HepG2 (cell line): ENCODE data around the gene PRPSAP1. TPM values are rescaled to one million over a fixed set of nuclear protein-coding genes. Genes with fewer than 3 reads are reported as not detected.

ENCODE experiments used
- AHR ChIP-seq: IDR thresholded peaks from 2 replicates; pipeline ENCODE4 v1.6.1; 2018; ENCODE audit warnings: missing genetic modification reagents, missing compliant biosample characterization
- ESRRA ChIP-seq: sonication (generic); formaldehyde crosslinking; IDR thresholded peaks from 2 replicates; pipeline ENCODE4 v1.5.1; 2020; ENCODE audit warnings: mild to moderate bottlenecking, low read depth, missing genetic modification reagents
- ISX ChIP-seq: sonication (generic); formaldehyde crosslinking; conservative IDR thresholded peaks from 2 replicates; pipeline ENCODE4 v1.5.0; 2020; ENCODE audit warnings: missing genetic modification reagents
- MBNL3 ChIP-seq: fragments of 250-450 bp; sonication (Bioruptor Pico); conservative IDR thresholded peaks from 2 replicates; pipeline ENCODE4 v1.8.0; 2022; ENCODE audit warnings: mild to moderate bottlenecking, inconsistent platforms
- NCOA5 ChIP-seq: sonication (generic); formaldehyde crosslinking; IDR thresholded peaks from 2 replicates; pipeline ENCODE4 v1.4.0; 2020; ENCODE audit warnings: missing genetic modification reagents
- RFX5 ChIP-seq: IDR thresholded peaks from 2 replicates; pipeline ENCODE4 v1.6.1; 2011; ENCODE audit warnings: low read depth, low read length, improper control_type of control experiment
- SMAD3 ChIP-seq: sonication (generic); formaldehyde crosslinking; IDR thresholded peaks from 2 replicates; pipeline ENCODE4 v1.4.0; 2020; ENCODE audit warnings: missing genetic modification reagents
- SSRP1 ChIP-seq: IDR thresholded peaks from 2 replicates; pipeline ENCODE4 v1.6.1; 2016; ENCODE audit warnings: control low read depth
- YEATS2 ChIP-seq: sonication (generic); formaldehyde crosslinking; IDR thresholded peaks from 2 replicates; pipeline ENCODE4 v1.4.0; 2020; ENCODE audit warnings: missing genetic modification reagents, borderline replicate concordance
- YY1 ChIP-seq: IDR thresholded peaks from 2 replicates; pipeline ENCODE4 v1.6.1; 2011; ENCODE audit warnings: low read length, low read depth, moderate library complexity, mild to moderate bottlenecking; ENCODE audit not compliant: insufficient read depth, insufficient replicate concordance
- ZBTB7A ChIP-seq: sonication (generic); formaldehyde crosslinking; IDR thresholded peaks from 2 replicates; pipeline ENCODE4 v1.8.0; 2022; ENCODE audit warnings: mild to moderate bottlenecking, missing genetic modification reagents
- ZC3H13 ChIP-seq: sonication (generic); formaldehyde crosslinking; IDR thresholded peaks from 2 replicates; pipeline ENCODE4 v1.8.1; 2023; ENCODE audit warnings: mild to moderate bottlenecking, missing genetic modification reagents, moderate library complexity
- ZFP36L2 ChIP-seq: sonication (generic); formaldehyde crosslinking; IDR thresholded peaks from 2 replicates; pipeline ENCODE4 v1.4.0; 2020; ENCODE audit warnings: missing genetic modification reagents
- ZNF354B ChIP-seq: sonication (generic); formaldehyde crosslinking; IDR thresholded peaks from 2 replicates; pipeline ENCODE4 v1.8.0; 2022; ENCODE audit warnings: mild to moderate bottlenecking, missing genetic modification reagents
- ZNF432 ChIP-seq: sonication (generic); formaldehyde crosslinking; IDR thresholded peaks from 2 replicates; pipeline ENCODE4 v1.5.0; 2020; ENCODE audit warnings: missing genetic modification reagents, mild to moderate bottlenecking, borderline replicate concordance
- ZNF605 ChIP-seq: sonication (generic); formaldehyde crosslinking; IDR thresholded peaks from 2 replicates; pipeline ENCODE4 v1.8.0; 2022; ENCODE audit warnings: mild to moderate bottlenecking, missing genetic modification reagents
- ZNF670 ChIP-seq: sonication (generic); formaldehyde crosslinking; IDR thresholded peaks from 2 replicates; pipeline ENCODE4 v1.8.0; 2022; ENCODE audit warnings: mild to moderate bottlenecking, missing genetic modification reagents, borderline replicate concordance
- ZNF740 ChIP-seq: sonication (generic); formaldehyde crosslinking; IDR thresholded peaks from 2 replicates; pipeline ENCODE4 v1.4.0; 2020; ENCODE audit warnings: missing genetic modification reagents
- ZNF816 ChIP-seq: sonication (generic); formaldehyde crosslinking; IDR thresholded peaks from 2 replicates; pipeline ENCODE4 v1.8.0; 2022; ENCODE audit warnings: missing genetic modification reagents, mild to moderate bottlenecking, borderline replicate concordance
- ZNF879 ChIP-seq: sonication (generic); formaldehyde crosslinking; IDR thresholded peaks from 2 replicates; pipeline ENCODE4 v1.8.1; 2023; ENCODE audit warnings: missing genetic modification reagents
- polyA plus RNA-seq, 8 experiments: library from polyadenylated mRNA; depleted of rRNA in 3 of 8; stranded (reverse) in 7 of 8; unstranded in 1 of 8; fragments of >200 nt; fragmentation: Illumina TruSeq in 4 of 8; extraction: Trizol in 4 of 8; gene quantifications; 2 replicates each; pipeline versions ENCODE4 v1.2.1 to v1.2.3, GENCODE V29; 2011 to 2016; ENCODE audit warnings: low read depth in 4 of 8, missing spikeins in 1 of 8, mixed read lengths in 1 of 8; ENCODE audit not compliant: insufficient read depth in 1 of 8
- total RNA-seq, 5 experiments: library from RNA; depleted of rRNA; stranded (reverse); fragments of >200 nt; fragmentation: Illumina TruSeq; extraction: Trizol; gene quantifications; 2 replicates each; pipeline ENCODE4 v1.2.3, GENCODE V29; 2016; ENCODE audit warnings: low read depth in 1 of 5
- TF ChIP-seq, protein P1 (sequence below): IDR thresholded peaks from 2 replicates; pipeline ENCODE4 v1.6.1; 2016; ENCODE audit warnings: missing genetic modification reagents, missing compliant biosample characterization
- TF ChIP-seq, protein P2 (sequence below): IDR thresholded peaks from 2 replicates; pipeline ENCODE4 v1.6.1; 2016; ENCODE audit warnings: mild to moderate bottlenecking
- TF ChIP-seq, protein P3 (sequence below): sonication (generic); formaldehyde crosslinking; IDR thresholded peaks from 2 replicates; pipeline ENCODE4 v1.9.0; 2021; ENCODE audit warnings: missing genetic modification reagents, mild to moderate bottlenecking, borderline replicate concordance
- TF ChIP-seq, protein P4 (sequence below): sonication (generic); formaldehyde crosslinking; IDR thresholded peaks from 2 replicates; pipeline ENCODE4 v1.4.0; 2020; ENCODE audit warnings: missing genetic modification reagents
- TF ChIP-seq, protein P5 (sequence below): sonication (generic); formaldehyde crosslinking; IDR thresholded peaks from 2 replicates; pipeline ENCODE4 v1.4.0; 2020; ENCODE audit warnings: missing genetic modification reagents, borderline replicate concordance

Gene PRPSAP1
- total and polyA plus RNA-seq, 2 of the 13 experiments (the other 11 are each of a cell fraction or from before 2014, with no cell fraction given) = 91.1 to 314 TPM

- TF ChIP-seq, protein P1, sequence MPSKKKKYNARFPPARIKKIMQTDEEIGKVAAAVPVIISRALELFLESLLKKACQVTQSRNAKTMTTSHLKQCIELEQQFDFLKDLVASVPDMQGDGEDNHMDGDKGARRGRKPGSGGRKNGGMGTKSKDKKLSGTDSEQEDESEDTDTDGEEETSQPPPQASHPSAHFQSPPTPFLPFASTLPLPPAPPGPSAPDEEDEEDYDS (CRISPR knock-in tag) = no peak
- TF ChIP-seq ZNF740 (CRISPR knock-in tag) = no peak
- TF ChIP-seq AHR (CRISPR knock-in tag) = no peak
- TF ChIP-seq, protein P2, sequence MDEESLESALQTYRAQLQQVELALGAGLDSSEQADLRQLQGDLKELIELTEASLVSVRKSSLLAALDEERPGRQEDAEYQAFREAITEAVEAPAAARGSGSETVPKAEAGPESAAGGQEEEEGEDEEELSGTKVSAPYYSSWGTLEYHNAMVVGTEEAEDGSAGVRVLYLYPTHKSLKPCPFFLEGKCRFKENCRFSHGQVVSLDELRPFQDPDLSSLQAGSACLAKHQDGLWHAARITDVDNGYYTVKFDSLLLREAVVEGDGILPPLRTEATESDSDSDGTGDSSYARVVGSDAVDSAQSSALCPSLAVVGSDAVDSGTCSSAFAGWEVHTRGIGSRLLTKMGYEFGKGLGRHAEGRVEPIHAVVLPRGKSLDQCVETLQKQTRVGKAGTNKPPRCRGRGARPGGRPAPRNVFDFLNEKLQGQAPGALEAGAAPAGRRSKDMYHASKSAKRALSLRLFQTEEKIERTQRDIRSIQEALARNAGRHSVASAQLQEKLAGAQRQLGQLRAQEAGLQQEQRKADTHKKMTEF (CRISPR knock-in tag) = no peak
- peak; percentile 75; the same call in 1 of the 2 replicates for TF ChIP-seq ZBTB7A (CRISPR knock-in tag)
- no peak for TF ChIP-seq ESRRA (CRISPR knock-in tag)
- TF ChIP-seq ISX = 0 out of 2 replicates have a peak, but pooled peaks have one; percentile 66
- TF ChIP-seq NCOA5 = no peak
- TF ChIP-seq, protein P3, sequence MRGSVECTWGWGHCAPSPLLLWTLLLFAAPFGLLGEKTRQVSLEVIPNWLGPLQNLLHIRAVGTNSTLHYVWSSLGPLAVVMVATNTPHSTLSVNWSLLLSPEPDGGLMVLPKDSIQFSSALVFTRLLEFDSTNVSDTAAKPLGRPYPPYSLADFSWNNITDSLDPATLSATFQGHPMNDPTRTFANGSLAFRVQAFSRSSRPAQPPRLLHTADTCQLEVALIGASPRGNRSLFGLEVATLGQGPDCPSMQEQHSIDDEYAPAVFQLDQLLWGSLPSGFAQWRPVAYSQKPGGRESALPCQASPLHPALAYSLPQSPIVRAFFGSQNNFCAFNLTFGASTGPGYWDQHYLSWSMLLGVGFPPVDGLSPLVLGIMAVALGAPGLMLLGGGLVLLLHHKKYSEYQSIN = no peak
- no peak for TF ChIP-seq ZNF879
- TF ChIP-seq ZFP36L2 (CRISPR knock-in tag) = no peak
- no peak for TF ChIP-seq RFX5
- TF ChIP-seq YEATS2 = no peak
- TF ChIP-seq ZNF432 = no peak
- TF ChIP-seq ZNF816 = peak; percentile 13; the same call in 1 of the 2 replicates
- TF ChIP-seq, protein P4, sequence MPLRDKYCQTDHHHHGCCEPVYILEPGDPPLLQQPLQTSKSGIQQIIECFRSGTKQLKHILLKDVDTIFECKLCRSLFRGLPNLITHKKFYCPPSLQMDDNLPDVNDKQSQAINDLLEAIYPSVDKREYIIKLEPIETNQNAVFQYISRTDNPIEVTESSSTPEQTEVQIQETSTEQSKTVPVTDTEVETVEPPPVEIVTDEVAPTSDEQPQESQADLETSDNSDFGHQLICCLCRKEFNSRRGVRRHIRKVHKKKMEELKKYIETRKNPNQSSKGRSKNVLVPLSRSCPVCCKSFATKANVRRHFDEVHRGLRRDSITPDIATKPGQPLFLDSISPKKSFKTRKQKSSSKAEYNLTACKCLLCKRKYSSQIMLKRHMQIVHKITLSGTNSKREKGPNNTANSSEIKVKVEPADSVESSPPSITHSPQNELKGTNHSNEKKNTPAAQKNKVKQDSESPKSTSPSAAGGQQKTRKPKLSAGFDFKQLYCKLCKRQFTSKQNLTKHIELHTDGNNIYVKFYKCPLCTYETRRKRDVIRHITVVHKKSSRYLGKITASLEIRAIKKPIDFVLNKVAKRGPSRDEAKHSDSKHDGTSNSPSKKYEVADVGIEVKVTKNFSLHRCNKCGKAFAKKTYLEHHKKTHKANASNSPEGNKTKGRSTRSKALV (CRISPR knock-in tag) = no peak; the same call in 1 of the 2 replicates
- no peak; the same call in none of the 2 replicates for TF ChIP-seq ZNF670 (CRISPR knock-in tag)
- TF ChIP-seq ZNF354B (CRISPR knock-in tag) = no peak
- peak; percentile 53 for TF ChIP-seq SSRP1 (CRISPR knock-in tag)
- TF ChIP-seq SMAD3 (CRISPR knock-in tag) = no peak
- TF ChIP-seq, protein P5, sequence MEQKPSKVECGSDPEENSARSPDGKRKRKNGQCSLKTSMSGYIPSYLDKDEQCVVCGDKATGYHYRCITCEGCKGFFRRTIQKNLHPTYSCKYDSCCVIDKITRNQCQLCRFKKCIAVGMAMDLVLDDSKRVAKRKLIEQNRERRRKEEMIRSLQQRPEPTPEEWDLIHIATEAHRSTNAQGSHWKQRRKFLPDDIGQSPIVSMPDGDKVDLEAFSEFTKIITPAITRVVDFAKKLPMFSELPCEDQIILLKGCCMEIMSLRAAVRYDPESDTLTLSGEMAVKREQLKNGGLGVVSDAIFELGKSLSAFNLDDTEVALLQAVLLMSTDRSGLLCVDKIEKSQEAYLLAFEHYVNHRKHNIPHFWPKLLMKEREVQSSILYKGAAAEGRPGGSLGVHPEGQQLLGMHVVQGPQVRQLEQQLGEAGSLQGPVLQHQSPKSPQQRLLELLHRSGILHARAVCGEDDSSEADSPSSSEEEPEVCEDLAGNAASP (CRISPR knock-in tag) = no peak
- TF ChIP-seq YY1 = no peak
- TF ChIP-seq MBNL3 (CRISPR knock-in tag) = no peak
- TF ChIP-seq ZNF605 = no peak
- TF ChIP-seq ZC3H13 (CRISPR knock-in tag) = peak; percentile 28; the same call in 1 of the 2 replicates
Observed at GRCh38 chr17:76381633-76382350, 28.1 kb upstream of the PRPSAP1 start (continued).
